Epithelial cell of proximal tubule (primary cell): ENCODE measurements around the gene FAT1. TPM values are rescaled to one million over a fixed set of nuclear protein-coding genes. Genes with fewer than 3 reads are reported as not detected.

Experiments
- DNase-seq: peaks from one replicate; pipeline ENCODE4 v3.0.0-alpha.2; 2011; ENCODE audit warnings: low read depth
- H3K4me3 ChIP-seq: 2 replicates; pipeline ENCODE4 v1.5.1; 2011; ENCODE audit warnings: low read depth, mild to moderate bottlenecking, low read length
- total RNA-seq: library from RNA; depleted of rRNA; stranded (reverse); fragments of >200 nt; gene quantifications from 2 replicates; pipeline ENCODE4 v1.2.3, GENCODE V29; 2015
- TF ChIP-seq, protein P1 (sequence below): conservative IDR thresholded peaks from 2 replicates; pipeline ENCODE4 v1.5.1; 2012; ENCODE audit warnings: low read depth, mild to moderate bottlenecking, low read length

FAT1 gene
- total RNA-seq, 1 donor from 2014 or later, result 178 TPM

DNA sequence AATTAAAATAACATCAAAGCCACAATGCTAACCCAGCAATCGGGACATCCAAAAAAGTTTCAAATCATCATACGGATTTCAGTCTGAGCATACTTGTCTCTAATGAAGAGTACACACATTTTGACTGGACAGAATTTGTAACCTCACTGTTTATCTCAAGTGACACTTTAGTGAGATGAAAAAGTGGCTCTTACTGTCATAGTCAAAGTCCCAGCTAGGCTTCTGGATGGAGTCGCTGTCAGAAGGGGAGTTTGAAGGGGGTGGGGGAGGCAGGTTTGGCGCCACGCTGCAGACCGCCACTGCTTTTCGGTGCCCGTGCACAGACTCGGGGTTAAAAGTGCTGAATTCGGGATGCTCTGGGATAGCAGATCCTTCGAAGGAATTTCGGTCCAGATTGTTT lies 127.3 kb downstream of the FAT1 start:
- TF ChIP-seq, protein P1, sequence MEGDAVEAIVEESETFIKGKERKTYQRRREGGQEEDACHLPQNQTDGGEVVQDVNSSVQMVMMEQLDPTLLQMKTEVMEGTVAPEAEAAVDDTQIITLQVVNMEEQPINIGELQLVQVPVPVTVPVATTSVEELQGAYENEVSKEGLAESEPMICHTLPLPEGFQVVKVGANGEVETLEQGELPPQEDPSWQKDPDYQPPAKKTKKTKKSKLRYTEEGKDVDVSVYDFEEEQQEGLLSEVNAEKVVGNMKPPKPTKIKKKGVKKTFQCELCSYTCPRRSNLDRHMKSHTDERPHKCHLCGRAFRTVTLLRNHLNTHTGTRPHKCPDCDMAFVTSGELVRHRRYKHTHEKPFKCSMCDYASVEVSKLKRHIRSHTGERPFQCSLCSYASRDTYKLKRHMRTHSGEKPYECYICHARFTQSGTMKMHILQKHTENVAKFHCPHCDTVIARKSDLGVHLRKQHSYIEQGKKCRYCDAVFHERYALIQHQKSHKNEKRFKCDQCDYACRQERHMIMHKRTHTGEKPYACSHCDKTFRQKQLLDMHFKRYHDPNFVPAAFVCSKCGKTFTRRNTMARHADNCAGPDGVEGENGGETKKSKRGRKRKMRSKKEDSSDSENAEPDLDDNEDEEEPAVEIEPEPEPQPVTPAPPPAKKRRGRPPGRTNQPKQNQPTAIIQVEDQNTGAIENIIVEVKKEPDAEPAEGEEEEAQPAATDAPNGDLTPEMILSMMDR, result no peak
- DNase-seq, result no peak
- H3K4me3 ChIP-seq, result no peak overlapping the region

DNA sequence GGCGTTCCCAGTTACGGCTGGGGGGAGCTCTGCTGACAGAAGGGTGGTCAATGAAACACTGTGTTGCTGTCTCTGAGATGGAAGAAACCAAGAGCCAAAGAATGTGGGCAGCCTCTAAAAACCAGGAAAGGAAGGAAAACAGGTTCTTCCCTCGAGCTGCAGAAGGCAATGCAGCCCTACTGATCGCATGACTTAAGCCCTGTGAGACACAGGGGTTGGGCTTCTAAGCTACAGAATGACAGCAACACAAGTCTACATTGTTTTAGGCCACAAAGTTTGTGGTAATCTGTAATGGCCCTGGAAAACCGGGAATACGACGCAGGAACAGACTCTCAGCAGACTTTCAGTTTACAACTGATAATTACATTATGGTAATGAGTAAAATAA lies 130.1 kb downstream of the FAT1 start:
- TF ChIP-seq, protein P1, result no peak
- DNase-seq, result no peak
- no peak overlapping the region for H3K4me3 ChIP-seq

DNA sequence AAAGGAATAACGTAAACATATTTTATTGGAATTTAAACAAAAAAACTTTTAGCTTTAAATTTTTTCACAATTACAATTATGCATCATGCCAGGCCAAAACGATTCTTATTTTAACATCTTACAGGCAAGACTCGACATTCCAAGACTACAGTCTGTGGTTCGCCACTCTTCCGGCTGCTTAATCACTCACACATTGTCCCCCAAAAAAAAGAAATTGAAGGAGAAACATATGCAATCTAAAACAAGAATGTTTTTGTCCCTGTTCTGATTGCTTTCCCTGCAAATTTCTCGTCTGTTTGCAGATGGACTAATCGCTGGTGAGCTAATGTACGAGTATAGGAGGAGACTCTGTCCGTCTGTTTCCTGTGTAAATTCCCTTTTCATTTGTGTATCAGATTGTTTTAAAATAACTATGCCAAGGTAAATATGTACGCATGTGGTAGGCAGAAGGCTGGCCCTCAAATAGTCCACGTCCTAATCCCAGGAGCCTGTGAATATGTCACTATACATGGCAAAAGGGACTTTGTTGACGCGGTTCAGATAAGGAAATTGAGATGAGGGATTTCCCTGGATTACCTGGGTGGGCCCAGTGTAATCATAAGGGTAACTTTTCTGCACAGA lies 130.6 kb downstream of the FAT1 start:
- TF ChIP-seq, protein P1, result no peak
- H3K4me3 ChIP-seq, result no peak overlapping the region
- no peak for DNase-seq

DNA sequence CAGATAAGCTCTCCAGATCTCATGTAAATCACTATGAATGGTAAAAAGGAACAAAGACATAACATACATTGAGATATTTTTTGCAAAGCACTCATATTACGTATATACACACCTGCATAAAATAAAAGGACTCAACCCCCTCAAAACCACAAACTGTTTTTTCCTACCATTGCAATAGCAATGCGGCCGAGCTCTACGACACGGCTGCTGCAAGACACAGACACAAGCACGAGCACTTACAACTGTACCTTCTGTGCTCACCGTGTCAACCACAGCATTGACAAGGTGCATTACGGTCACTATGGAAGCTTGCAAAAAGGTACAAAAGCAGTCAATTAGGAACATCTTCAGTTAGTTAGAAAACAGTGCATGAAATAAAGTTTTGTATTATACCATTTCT lies 131.2 kb downstream of the FAT1 start:
- no peak overlapping the region for H3K4me3 ChIP-seq
- DNase-seq, result no peak
- TF ChIP-seq, protein P1, result no peak

DNA sequence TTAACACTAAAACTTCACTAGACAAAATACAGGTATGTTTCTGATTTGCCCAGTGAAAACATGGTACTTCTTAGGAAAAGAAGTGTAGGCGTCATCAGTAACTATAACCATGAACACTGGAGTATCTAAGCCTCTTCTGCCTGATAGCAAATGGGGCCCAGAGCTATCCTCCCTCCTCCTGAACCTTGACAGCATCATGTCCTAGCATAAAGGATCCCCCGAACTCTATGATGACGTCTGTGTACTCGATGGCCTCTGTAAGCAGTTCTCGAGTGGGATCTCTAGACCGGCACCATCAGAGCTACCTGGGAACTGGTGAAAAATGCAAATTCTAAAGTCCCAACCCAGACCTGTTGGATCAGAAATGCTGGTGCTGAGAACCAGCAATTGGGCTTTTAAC lies 132.0 kb downstream of the FAT1 start:
- no peak for DNase-seq
- no peak overlapping the region for H3K4me3 ChIP-seq
- TF ChIP-seq, protein P1, result no peak

DNA sequence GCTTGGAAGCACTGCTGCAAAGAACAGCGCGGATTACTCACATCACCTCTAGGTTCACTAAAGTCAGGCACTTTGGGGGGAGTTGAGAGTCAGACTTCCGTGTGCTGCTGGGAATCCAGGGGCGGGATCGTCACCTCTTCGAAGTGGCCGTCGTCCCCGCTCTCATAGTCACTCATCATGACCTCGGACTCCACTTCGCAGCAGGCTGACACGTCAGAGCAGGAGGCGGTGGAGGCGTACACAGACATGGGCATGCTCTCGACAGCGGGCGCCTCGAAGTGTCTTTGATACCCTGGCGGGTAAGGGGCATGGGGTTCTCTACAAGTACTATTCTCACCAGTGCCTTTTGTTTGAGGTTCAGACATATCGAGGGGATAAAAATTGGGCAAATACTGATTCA lies 135.2 kb downstream of the FAT1 start:
- no peak overlapping the region for H3K4me3 ChIP-seq
- TF ChIP-seq, protein P1, result no peak
- DNase-seq, result no peak

DNA sequence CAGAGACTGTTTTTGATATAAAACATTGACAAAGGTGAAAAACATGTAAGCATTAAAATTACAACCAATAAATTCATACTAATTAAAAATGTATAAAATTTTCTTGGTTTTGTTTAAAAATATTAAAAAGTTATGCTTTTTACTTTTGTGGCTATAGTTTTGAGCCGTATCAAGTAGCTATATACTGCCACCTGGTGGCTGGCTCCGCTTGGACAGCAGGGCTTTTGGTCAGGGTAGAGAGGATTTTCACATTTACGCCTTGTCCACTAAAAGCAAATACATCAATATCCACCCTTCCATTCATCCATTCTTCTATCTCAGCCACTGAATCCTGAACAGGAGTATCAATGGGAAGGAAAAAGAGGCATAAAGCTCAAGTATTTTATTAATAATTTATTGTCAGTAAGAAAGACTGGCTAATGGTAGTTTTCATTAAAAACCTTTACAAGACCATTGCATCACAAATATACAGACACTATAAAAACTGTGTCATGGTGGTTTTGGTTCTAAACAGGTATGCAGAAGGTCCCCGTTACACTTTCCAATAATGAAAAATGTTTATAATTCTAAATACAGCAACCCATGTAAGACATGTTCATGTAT lies 136.1 kb downstream of the FAT1 start:
- no peak overlapping the region for H3K4me3 ChIP-seq
- DNase-seq, result no peak
- TF ChIP-seq, protein P1, result peak; percentile 87
